ENCODE data around the gene ARHGEF37.

GRCh38 chr5:149550268-149550583 is 31.1 kb upstream of the ARHGEF37 start:
- TF ChIP-seq EZH2 (IDR thresholded peaks at IDR 0.05; ENCODE audit: borderline replicate concordance, low read depth, low read length, poor library complexity, severe bottlenecking): no peak
- no peak for TF ChIP-seq CTCF (conservative IDR thresholded peaks at IDR 0.05; ENCODE audit: low read depth, low read length)

All from A673 (cell line).